Kidney (tissue), 14 donors: ENCODE data around the gene SLC4A5. TPM values are rescaled to one million over a fixed set of nuclear protein-coding genes. Genes with fewer than 3 reads are reported as not detected.

Experiments
- DNase-seq, 5 donors: peaks; one replicate each; pipeline ENCODE4 v3.0.0-alpha.2; 2013 to 2020
- FAIRE-seq: peaks from 2 replicates; lab custom pipeline; 2012; peaks lifted over from hg19 to GRCh38; lab: Jason Lieb, UNC
- H3K27ac ChIP-seq, 2 donors: one replicate each; pipeline ENCODE4 v1.7.0; 2013; ENCODE audit warnings: low read depth in 2 of 2, low read length in 2 of 2, inconsistent platforms in 1 of 2
- H3K27me3 ChIP-seq: one replicate; pipeline ENCODE4 v1.7.1; 2013; ENCODE audit warnings: low read length, inconsistent platforms; ENCODE audit not compliant: control insufficient read depth, insufficient read depth
- H3K36me3 ChIP-seq, 3 donors: one replicate each; pipeline versions ENCODE4 v1.7.0 to v1.7.1; 2013; ENCODE audit warnings: low read length in 3 of 3, control low read depth in 1 of 3, inconsistent platforms in 1 of 3; ENCODE audit not compliant: insufficient read depth in 3 of 3, control insufficient read depth in 2 of 3
- H3K4me1 ChIP-seq, 3 donors: one replicate each; pipeline versions ENCODE4 v1.7.0 to v1.7.1; 2013; ENCODE audit warnings: low read length in 3 of 3, inconsistent platforms in 1 of 3, low read depth in 1 of 3; ENCODE audit not compliant: control insufficient read depth in 2 of 3, insufficient read depth in 2 of 3
- H3K4me3 ChIP-seq, 3 donors: one replicate each; pipeline versions ENCODE4 v1.7.0 to v1.8.1; 2013; ENCODE audit warnings: low read length in 3 of 3, control low read depth in 1 of 3, inconsistent platforms in 1 of 3
- H3K9ac ChIP-seq, 3 donors: one replicate each; pipeline versions ENCODE4 v1.7.0 to v1.7.1; 2013; ENCODE audit warnings: low read length in 3 of 3, control low read depth in 1 of 3, inconsistent platforms in 1 of 3
- H3K9me3 ChIP-seq, 3 donors: one replicate each; pipeline versions ENCODE4 v1.7.0 to v1.7.1; 2013; ENCODE audit warnings: low read length in 3 of 3, control low read depth in 1 of 3, inconsistent platforms in 1 of 3; ENCODE audit not compliant: control insufficient read depth in 2 of 3, insufficient read depth in 1 of 3
- intact Hi-C: fragments of 100-400 bp; cut with DNase I; formaldehyde crosslinking; loops from one replicate; pipeline ENCODE4 v1.11.1; 2022
- polyA plus RNA-seq: library from polyadenylated mRNA; stranded (reverse); fragments of 350-450 nt; fragmentation: Illumina TruSeq; extraction: RNeasy Lipid Tissue Mini Kit (QIAGEN cat#74804); gene quantifications from one replicate; pipeline ENCODE4 v1.2.3, GENCODE V29; 2014; ENCODE audit warnings: low read depth, low replicate concordance; ENCODE audit not compliant: insufficient read depth
- total RNA-seq: library from RNA; stranded (reverse); fragmentation: NEBNext Ultra II Directional; extraction: Animal tissue kit (Norgen Biotek cat#: 25700); gene quantifications from one replicate; pipeline ENCODE4 v1.2.1, GENCODE V29; 2021
- TF ChIP-seq, protein P1 (sequence below): IDR thresholded peaks from 3 replicates; pipeline ENCODE4 v1.5.1; 2012; ENCODE audit warnings: mild to moderate bottlenecking, moderate library complexity, borderline replicate concordance; ENCODE audit not compliant: insufficient read depth; ENCODE audit errors: extremely low read depth
- donor health status: control.
- donor health status: control.
- donor health status: control.
- donor health status: control.
- donor health status: control.
- donor health status: DM: yes; HTN: yes; CAD: no.
- donor health status: Normal renal cell carcinoma (clear cell type).

Gene SLC4A5
- total and polyA plus RNA-seq, 2 donors from 2014 or later, result 1.1 to 5.2 TPM

DNA sequence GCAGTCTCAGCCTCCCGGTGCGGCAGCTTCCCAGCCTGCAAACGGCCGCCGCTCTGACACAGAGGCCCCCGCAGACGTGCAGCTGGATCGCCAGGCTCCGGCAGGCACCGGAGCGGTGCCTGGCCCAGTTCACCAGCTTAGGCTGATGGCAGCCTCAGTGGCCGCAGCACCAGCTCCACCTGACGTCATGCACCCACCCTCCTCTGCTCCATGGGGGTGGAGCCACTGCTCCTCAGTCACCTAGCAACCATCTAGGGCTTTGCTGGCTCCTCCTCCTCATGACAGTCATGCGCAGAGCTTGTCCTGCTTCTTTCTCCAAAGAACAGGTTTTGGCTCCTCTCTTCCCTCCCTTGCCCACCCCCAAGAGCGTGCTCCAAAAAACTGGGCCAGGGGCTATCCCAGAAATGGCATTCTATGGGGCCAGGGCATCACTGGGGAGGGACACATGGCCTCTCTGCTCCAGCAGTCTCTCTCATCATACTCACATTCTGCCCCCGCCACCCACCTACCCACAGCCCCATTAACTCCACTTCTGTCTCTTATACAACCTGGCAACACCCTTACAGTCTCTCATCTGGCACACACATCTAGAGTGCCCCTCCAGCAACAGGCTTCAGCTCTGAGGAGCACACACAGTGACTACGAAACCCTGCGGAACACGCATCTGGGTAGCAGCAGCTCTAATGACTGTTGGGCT, 31.4 kb upstream of the SLC4A5 start:
- H3K4me3 ChIP-seq, result peak overlapping the region; percentile 30 to 65 (median 55)
- peaks cover 0 to 3% (median 0%) of the 10 kb centered on the region in 3 donors for H3K4me1 ChIP-seq
- H3K36me3 ChIP-seq, result peaks cover 0 to 38% (median 29%) of the 10 kb centered on the region in 3 donors
- H3K27me3 ChIP-seq, result no peaks in the 10 kb centered on the region
- FAIRE-seq (no peak), DNase-seq (peak; percentile 85 to 94 (median 93))
- H3K27ac ChIP-seq, result peak overlapping the region in 1 of 2 donors; percentile 13
- TF ChIP-seq, protein P1, sequence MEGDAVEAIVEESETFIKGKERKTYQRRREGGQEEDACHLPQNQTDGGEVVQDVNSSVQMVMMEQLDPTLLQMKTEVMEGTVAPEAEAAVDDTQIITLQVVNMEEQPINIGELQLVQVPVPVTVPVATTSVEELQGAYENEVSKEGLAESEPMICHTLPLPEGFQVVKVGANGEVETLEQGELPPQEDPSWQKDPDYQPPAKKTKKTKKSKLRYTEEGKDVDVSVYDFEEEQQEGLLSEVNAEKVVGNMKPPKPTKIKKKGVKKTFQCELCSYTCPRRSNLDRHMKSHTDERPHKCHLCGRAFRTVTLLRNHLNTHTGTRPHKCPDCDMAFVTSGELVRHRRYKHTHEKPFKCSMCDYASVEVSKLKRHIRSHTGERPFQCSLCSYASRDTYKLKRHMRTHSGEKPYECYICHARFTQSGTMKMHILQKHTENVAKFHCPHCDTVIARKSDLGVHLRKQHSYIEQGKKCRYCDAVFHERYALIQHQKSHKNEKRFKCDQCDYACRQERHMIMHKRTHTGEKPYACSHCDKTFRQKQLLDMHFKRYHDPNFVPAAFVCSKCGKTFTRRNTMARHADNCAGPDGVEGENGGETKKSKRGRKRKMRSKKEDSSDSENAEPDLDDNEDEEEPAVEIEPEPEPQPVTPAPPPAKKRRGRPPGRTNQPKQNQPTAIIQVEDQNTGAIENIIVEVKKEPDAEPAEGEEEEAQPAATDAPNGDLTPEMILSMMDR, result no peak
- intact Hi-C loops, result no loop called here
- peak overlapping the region in 2 of 3 donors; percentile 7 to 51 for H3K9ac ChIP-seq
- H3K9me3 ChIP-seq, result no peaks in the 10 kb centered on the region

DNA sequence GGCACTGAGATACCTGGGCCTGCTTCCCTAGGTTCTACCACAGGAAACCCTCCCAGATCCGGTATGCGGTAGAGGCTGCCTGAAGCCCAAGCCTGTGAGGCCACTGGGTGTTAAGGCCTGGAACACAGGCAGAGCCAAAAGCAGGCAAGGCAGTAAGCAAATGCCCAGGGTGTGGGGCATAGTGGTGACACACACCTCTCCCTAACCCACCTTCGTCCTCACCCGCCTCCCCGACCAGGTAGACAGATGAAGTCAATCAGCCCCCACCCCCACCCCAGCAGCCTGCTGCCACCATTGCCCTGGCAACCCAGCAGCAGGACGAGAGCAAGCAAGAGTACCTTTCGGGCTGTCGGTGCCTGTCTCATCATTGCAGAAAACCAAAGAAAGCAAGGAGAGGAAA, 30.8 kb upstream of the SLC4A5 start:
- peak overlapping the region; percentile 30 to 65 (median 55) for H3K4me3 ChIP-seq
- no peak for FAIRE-seq
- H3K27ac ChIP-seq, result peak overlapping the region in 1 of 2 donors; percentile 13

DNA sequence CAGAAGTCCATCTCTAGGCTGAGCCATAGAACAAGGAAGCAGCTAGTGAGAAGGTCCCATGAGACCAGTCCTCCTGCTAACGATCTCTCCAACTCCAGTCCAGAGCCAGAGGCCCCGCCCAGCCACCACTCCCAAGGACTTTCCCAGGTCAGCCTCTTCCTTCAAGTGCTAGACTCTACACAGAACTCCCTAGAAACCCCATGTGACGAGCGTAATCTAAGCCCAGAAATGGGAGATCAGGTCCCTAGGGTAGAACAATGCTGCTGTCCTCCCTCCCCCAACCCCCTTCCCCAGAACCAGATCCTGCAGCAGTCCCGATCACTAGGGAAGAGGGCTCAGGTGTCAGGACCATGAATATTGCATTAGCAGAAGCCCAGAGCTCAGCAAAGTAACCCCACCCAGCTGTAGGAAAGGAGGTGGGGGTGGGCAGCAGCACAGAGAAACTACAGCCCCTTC, 30.0 kb upstream of the SLC4A5 start:
- Histone ChIP-seq H3K27ac (no peak overlapping the region), H3K9ac (peak overlapping the region in 1 of 3 donors; percentile 51), H3K4me1 (peaks cover 0 to 3% (median 0%) of the 10 kb centered on the region in 3 donors), H3K9me3 (no peaks in the 10 kb centered on the region), H3K4me3 (no peak overlapping the region), H3K36me3 (peaks cover 5 to 52% (median 41%) of the 10 kb centered on the region in 3 donors), H3K27me3 (no peaks in the 10 kb centered on the region)
- no peak for FAIRE-seq
- peak in 3 of 5 donors; percentile 14 to 24 (median 18) for DNase-seq
- intact Hi-C loops, result no loop called here
- TF ChIP-seq, protein P1, result no peak

More for the DNA sequence above, 30.8 kb upstream of the SLC4A5 start:
- Histone ChIP-seq H3K9ac (peak overlapping the region; percentile 4 to 51 (median 7)), H3K9me3 (no peaks in the 10 kb centered on the region), H3K4me1 (peaks cover 0 to 3% (median 0%) of the 10 kb centered on the region in 3 donors), H3K36me3 (peaks cover 0 to 44% (median 34%) of the 10 kb centered on the region in 3 donors), H3K27me3 (no peaks in the 10 kb centered on the region)
- intact Hi-C loops, result no loop called here
- DNase-seq, result peak in 3 of 5 donors; percentile 16 to 65 (median 18)
- TF ChIP-seq, protein P1, result no peak
